ENCODE measurements around the gene PROM1.

Gene PROM1

GRCh38 chr4:15988222-15988621 is 95.6 kb downstream of the PROM1 start:
- no peak for DNase-seq (ENCODE audit: low read depth in 2 of 2)

- DNase-seq (ENCODE audit: low read depth in 2 of 2), result no peak
Measured at GRCh38 chr4:15986907-15987306, 96.9 kb downstream of the PROM1 start.

- DNase-seq (ENCODE audit: low read depth in 2 of 2), result no peak
Measured at GRCh38 chr4:15983610-15984009, 100.2 kb downstream of the PROM1 start.

- DNase-seq (ENCODE audit: low read depth in 2 of 2), result no peak
Measured at GRCh38 chr4:15982842-15983524, 100.8 kb downstream of the PROM1 start.

- DNase-seq (ENCODE audit: low read depth in 2 of 2), result no peak
Measured at GRCh38 chr4:15976456-15977447, 107.1 kb downstream of the PROM1 start.

- no peak for DNase-seq (ENCODE audit: low read depth in 2 of 2)
Measured at GRCh38 chr4:15971068-15971801, 112.6 kb downstream of the PROM1 start.

GRCh38 chr4:15968551-15969300 is 115.1 kb downstream of the PROM1 start:
- no peak for DNase-seq (ENCODE audit: low read depth in 2 of 2)

- no peak for DNase-seq (ENCODE audit: low read depth in 2 of 2)
Measured at GRCh38 chr4:15965325-15965724, 118.5 kb downstream of the PROM1 start.

- no peak for DNase-seq (ENCODE audit: low read depth in 2 of 2)
Measured at GRCh38 chr4:15964159-15964558, 119.7 kb downstream of the PROM1 start.

- peak in 1 of 2 donors; percentile 20 for DNase-seq (ENCODE audit: low read depth in 2 of 2)
Measured at GRCh38 chr4:15963576-15963975, 120.2 kb downstream of the PROM1 start.

GRCh38 chr4:15963001-15963451 is 120.8 kb downstream of the PROM1 start, which contains the start of gene FGFBP2:
Gene FGFBP2, minus strand, starts transcription at chr4:15963175. Its CDS starts 46 bp downstream, at chr4:15963129.
- peak; percentile 38 to 40 for DNase-seq (ENCODE audit: low read depth in 2 of 2)

- DNase-seq (ENCODE audit: low read depth in 2 of 2), result no peak
Measured at GRCh38 chr4:15961781-15962510, 121.9 kb downstream of the PROM1 start.

GRCh38 chr4:15958562-15958961 is 125.3 kb downstream of the PROM1 start:
- DNase-seq (ENCODE audit: low read depth in 2 of 2), result no peak

- peak; percentile 48 to 49 for DNase-seq (ENCODE audit: low read depth in 2 of 2)
Measured at GRCh38 chr4:15956179-15956850, 127.5 kb downstream of the PROM1 start.

GRCh38 chr4:15955670-15956069 is 128.2 kb downstream of the PROM1 start:
- no peak for DNase-seq (ENCODE audit: low read depth in 2 of 2)

- DNase-seq (ENCODE audit: low read depth in 2 of 2), result no peak
Measured at GRCh38 chr4:15953625-15954024, 130.2 kb downstream of the PROM1 start.

GRCh38 chr4:15951781-15952180 is 132.0 kb downstream of the PROM1 start:
- DNase-seq (ENCODE audit: low read depth in 2 of 2), result no peak

- no peak for DNase-seq (ENCODE audit: low read depth in 2 of 2)
Measured at GRCh38 chr4:15948826-15949225, 135.0 kb downstream of the PROM1 start.

GRCh38 chr4:15947684-15948083 is 136.1 kb downstream of the PROM1 start:
- no peak for DNase-seq (ENCODE audit: low read depth in 2 of 2)

- DNase-seq (ENCODE audit: low read depth in 2 of 2), result no peak
Measured at GRCh38 chr4:15945516-15945915, 138.3 kb downstream of the PROM1 start.

Measured in activated CD8-positive, alpha-beta memory T cell treated with anti-CD3 and anti-CD28 coated beads for 4 hours (primary cell).